ENCODE data around the gene NFILZ.

NFILZ gene

DNA sequence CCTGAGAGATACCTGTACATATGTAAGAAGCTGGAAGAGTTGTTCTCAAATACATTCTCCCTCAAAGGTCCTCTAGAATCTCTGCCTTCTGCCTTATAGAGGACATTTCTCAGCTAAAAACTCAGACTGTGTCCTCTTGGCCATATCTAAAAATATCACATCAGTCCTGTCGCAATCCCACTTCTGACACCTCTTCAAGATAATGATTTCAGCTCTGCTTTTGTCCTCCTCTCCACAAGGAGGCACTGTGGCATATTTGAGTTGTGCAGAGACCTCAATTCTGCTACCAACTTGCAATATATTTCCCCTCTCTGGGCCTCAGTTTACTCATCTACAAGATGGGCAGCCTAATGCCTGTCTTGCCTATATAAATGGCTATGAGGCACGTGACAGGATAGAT, 36.5 kb upstream of the NFILZ start:
- TF ChIP-seq ZNF274 (IDR thresholded peaks at IDR 0.05; ENCODE audit: low read depth, low read length) = no peak
- no peak for TF ChIP-seq SUZ12 (IDR thresholded peaks at IDR 0.05; ENCODE audit: extremely low read depth, insufficient read depth, insufficient read length)
- no peak for TF ChIP-seq YY1 (IDR thresholded peaks at IDR 0.05; ENCODE audit: insufficient read depth, insufficient read length)
- Histone ChIP-seq H3K9me3 (ENCODE audit: insufficient read depth, low read length) (peaks cover 6% of the 10 kb centered on the region; the same call in 1 of the 2 replicates), H3K4me1 (ENCODE audit: insufficient read depth, insufficient read length) (peaks cover 8% of the 10 kb centered on the region), H3K9ac (ENCODE audit: insufficient read length, low read depth) (no peak overlapping the region), H3K4me3 (ENCODE audit: insufficient read length, low read depth) (no peak overlapping the region), H3K27me3 (ENCODE audit: insufficient read depth, insufficient read length) (peaks cover 28% of the 10 kb centered on the region), H3K36me3 (ENCODE audit: insufficient read depth, insufficient read length, low read length) (peaks cover 40% of the 10 kb centered on the region)
- DNase-seq (ENCODE audit: low read depth, low spot score) = no peak

GRCh38 chr19:8595651-8596050, 34.8 kb upstream of the NFILZ start:
- no peak overlapping the region for H3K4me3 ChIP-seq (ENCODE audit: insufficient read length, low read depth)
- no peak for DNase-seq (ENCODE audit: low read depth, low spot score)
- H3K4me1 ChIP-seq (ENCODE audit: insufficient read depth, insufficient read length) = peaks cover 6% of the 10 kb centered on the region
- H3K9me3 ChIP-seq (ENCODE audit: insufficient read depth, low read length) = peaks cover 6% of the 10 kb centered on the region; the same call in 1 of the 2 replicates
- peaks cover 18% of the 10 kb centered on the region for H3K27me3 ChIP-seq (ENCODE audit: insufficient read depth, insufficient read length)
- H3K9ac ChIP-seq (ENCODE audit: insufficient read length, low read depth) = no peak overlapping the region
- H3K36me3 ChIP-seq (ENCODE audit: insufficient read depth, insufficient read length, low read length) = peaks cover 50% of the 10 kb centered on the region
- TF ChIP-seq YY1 (IDR thresholded peaks at IDR 0.05; ENCODE audit: insufficient read depth, insufficient read length) (no peak), SUZ12 (IDR thresholded peaks at IDR 0.05; ENCODE audit: extremely low read depth, insufficient read depth, insufficient read length) (no peak), ZNF274 (IDR thresholded peaks at IDR 0.05; ENCODE audit: low read depth, low read length) (no peak)

- no peak for DNase-seq (ENCODE audit: low read depth, low spot score)
- no peak overlapping the region for H3K4me3 ChIP-seq (ENCODE audit: insufficient read length, low read depth)
- H3K27me3 ChIP-seq (ENCODE audit: insufficient read depth, insufficient read length) = peaks cover 13% of the 10 kb centered on the region
- H3K9ac ChIP-seq (ENCODE audit: insufficient read length, low read depth) = no peak overlapping the region
- H3K9me3 ChIP-seq (ENCODE audit: insufficient read depth, low read length) = peaks cover 6% of the 10 kb centered on the region; the same call in 1 of the 2 replicates
- TF ChIP-seq SUZ12 (IDR thresholded peaks at IDR 0.05; ENCODE audit: extremely low read depth, insufficient read depth, insufficient read length) (no peak), ZNF274 (IDR thresholded peaks at IDR 0.05; ENCODE audit: low read depth, low read length) (no peak), YY1 (IDR thresholded peaks at IDR 0.05; ENCODE audit: insufficient read depth, insufficient read length) (no peak)
- peaks cover 55% of the 10 kb centered on the region for H3K36me3 ChIP-seq (ENCODE audit: insufficient read depth, insufficient read length, low read length)
- H3K4me1 ChIP-seq (ENCODE audit: insufficient read depth, insufficient read length) = peaks cover 3% of the 10 kb centered on the region
Measured at GRCh38 chr19:8596168-8596567, 34.3 kb upstream of the NFILZ start.

DNA sequence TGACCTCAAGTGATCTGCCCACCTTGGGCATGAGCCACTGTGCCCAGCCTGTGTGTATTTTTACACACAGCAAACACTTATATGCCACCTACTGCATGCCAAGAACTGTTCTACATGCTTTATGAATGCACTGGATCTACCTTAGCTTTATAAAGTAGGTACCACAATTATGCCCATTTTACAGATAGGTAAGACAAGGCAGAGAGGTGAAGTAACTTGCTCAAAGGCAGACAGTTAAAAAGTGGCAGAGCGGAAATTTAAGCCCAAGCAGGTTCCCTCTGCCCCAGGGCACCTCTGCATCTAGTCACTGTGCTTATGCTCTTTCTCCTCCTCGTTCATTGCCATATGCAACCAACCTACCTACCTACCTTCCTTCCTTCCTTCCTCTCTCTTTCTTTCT, 30.4 kb upstream of the NFILZ start:
- no peaks in the 10 kb centered on the region for H3K27me3 ChIP-seq (ENCODE audit: insufficient read depth, insufficient read length)
- H3K9ac ChIP-seq (ENCODE audit: insufficient read length, low read depth) = no peak overlapping the region
- peaks cover 76% of the 10 kb centered on the region for H3K36me3 ChIP-seq (ENCODE audit: insufficient read depth, insufficient read length, low read length)
- H3K4me1 ChIP-seq (ENCODE audit: insufficient read depth, insufficient read length) = no peaks in the 10 kb centered on the region
- H3K9me3 ChIP-seq (ENCODE audit: insufficient read depth, low read length) = peaks cover 7% of the 10 kb centered on the region; the same call in 1 of the 2 replicates
- DNase-seq (ENCODE audit: low read depth, low spot score) = no peak
- no peak overlapping the region for H3K4me3 ChIP-seq (ENCODE audit: insufficient read length, low read depth)
- no peak for TF ChIP-seq YY1 (IDR thresholded peaks at IDR 0.05; ENCODE audit: insufficient read depth, insufficient read length)
- TF ChIP-seq ZNF274 (IDR thresholded peaks at IDR 0.05; ENCODE audit: low read depth, low read length) = no peak
- no peak for TF ChIP-seq SUZ12 (IDR thresholded peaks at IDR 0.05; ENCODE audit: extremely low read depth, insufficient read depth, insufficient read length)

DNA sequence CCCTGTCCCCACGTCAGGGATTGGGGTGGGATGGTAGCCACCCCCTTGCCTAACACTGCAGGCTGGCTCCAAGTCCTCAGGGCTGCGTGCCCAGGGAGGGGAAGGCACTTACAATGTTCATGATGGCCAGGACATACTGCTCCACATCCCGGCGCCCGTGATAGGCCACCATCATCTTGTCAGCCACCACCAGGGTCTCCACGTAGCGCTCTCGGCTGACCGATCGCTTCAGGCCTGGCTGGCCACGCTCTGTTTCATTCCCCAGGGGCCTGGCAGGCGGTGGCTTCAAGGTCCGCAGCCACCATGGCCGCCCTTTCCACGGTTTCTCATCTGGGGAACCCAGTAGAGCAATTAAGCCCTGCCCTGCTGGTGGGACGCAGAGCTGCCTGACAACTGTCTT, 29.6 kb upstream of the NFILZ start:
- H3K4me3 ChIP-seq (ENCODE audit: insufficient read length, low read depth) = no peak overlapping the region
- no peak for TF ChIP-seq YY1 (IDR thresholded peaks at IDR 0.05; ENCODE audit: insufficient read depth, insufficient read length)
- no peak for TF ChIP-seq SUZ12 (IDR thresholded peaks at IDR 0.05; ENCODE audit: extremely low read depth, insufficient read depth, insufficient read length)
- no peak for TF ChIP-seq ZNF274 (IDR thresholded peaks at IDR 0.05; ENCODE audit: low read depth, low read length)
- DNase-seq (ENCODE audit: low read depth, low spot score) = no peak
- peaks cover 9% of the 10 kb centered on the region; the same call in 1 of the 2 replicates for H3K9me3 ChIP-seq (ENCODE audit: insufficient read depth, low read length)
- peaks cover 76% of the 10 kb centered on the region for H3K36me3 ChIP-seq (ENCODE audit: insufficient read depth, insufficient read length, low read length)
- no peaks in the 10 kb centered on the region for H3K4me1 ChIP-seq (ENCODE audit: insufficient read depth, insufficient read length)
- H3K9ac ChIP-seq (ENCODE audit: insufficient read length, low read depth) = no peak overlapping the region
- no peaks in the 10 kb centered on the region for H3K27me3 ChIP-seq (ENCODE audit: insufficient read depth, insufficient read length)

DNA sequence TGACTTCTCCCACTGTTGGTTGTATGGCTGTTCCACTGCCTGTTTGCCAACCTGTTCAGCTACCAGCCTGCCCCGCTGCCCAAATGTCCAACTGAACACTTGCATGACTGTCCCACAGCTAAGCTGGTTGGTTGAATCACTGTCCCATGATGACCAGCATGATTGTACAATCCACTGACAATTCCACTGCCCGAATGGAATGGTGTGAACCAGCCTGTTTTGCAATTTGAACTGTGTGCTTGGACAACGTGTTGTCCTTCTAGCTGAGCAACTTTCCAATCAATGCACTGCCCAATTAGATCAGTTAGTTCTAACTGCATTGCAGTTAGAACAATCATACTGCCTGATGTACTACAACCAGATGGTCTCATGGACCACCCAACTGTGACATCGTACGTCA, 28.6 kb upstream of the NFILZ start:
- Histone ChIP-seq H3K36me3 (ENCODE audit: insufficient read depth, insufficient read length, low read length) (peaks cover 75% of the 10 kb centered on the region), H3K9ac (ENCODE audit: insufficient read length, low read depth) (no peak overlapping the region), H3K27me3 (ENCODE audit: insufficient read depth, insufficient read length) (no peaks in the 10 kb centered on the region), H3K4me3 (ENCODE audit: insufficient read length, low read depth) (no peak overlapping the region), H3K4me1 (ENCODE audit: insufficient read depth, insufficient read length) (no peaks in the 10 kb centered on the region), H3K9me3 (ENCODE audit: insufficient read depth, low read length) (peaks cover 9% of the 10 kb centered on the region; the same call in 1 of the 2 replicates)
- TF ChIP-seq YY1 (IDR thresholded peaks at IDR 0.05; ENCODE audit: insufficient read depth, insufficient read length) (no peak), SUZ12 (IDR thresholded peaks at IDR 0.05; ENCODE audit: extremely low read depth, insufficient read depth, insufficient read length) (no peak), ZNF274 (IDR thresholded peaks at IDR 0.05; ENCODE audit: low read depth, low read length) (no peak)
- no peak for DNase-seq (ENCODE audit: low read depth, low spot score)

- H3K36me3 ChIP-seq (ENCODE audit: insufficient read depth, insufficient read length, low read length) = peaks cover 57% of the 10 kb centered on the region
- TF ChIP-seq SUZ12 (IDR thresholded peaks at IDR 0.05; ENCODE audit: extremely low read depth, insufficient read depth, insufficient read length) (no peak), YY1 (IDR thresholded peaks at IDR 0.05; ENCODE audit: insufficient read depth, insufficient read length) (no peak), ZNF274 (IDR thresholded peaks at IDR 0.05; ENCODE audit: low read depth, low read length) (no peak)
- no peak for DNase-seq (ENCODE audit: low read depth, low spot score)
Measured at GRCh38 chr19:8605514-8605913, 24.9 kb upstream of the NFILZ start.

More at GRCh38 chr19:8605514-8605913, 24.9 kb upstream of the NFILZ start:
- peaks cover 9% of the 10 kb centered on the region; the same call in 1 of the 2 replicates for H3K9me3 ChIP-seq (ENCODE audit: insufficient read depth, low read length)
- no peaks in the 10 kb centered on the region for H3K27me3 ChIP-seq (ENCODE audit: insufficient read depth, insufficient read length)
- H3K4me3 ChIP-seq (ENCODE audit: insufficient read length, low read depth) = no peak overlapping the region
- H3K9ac ChIP-seq (ENCODE audit: insufficient read length, low read depth) = no peak overlapping the region
- H3K4me1 ChIP-seq (ENCODE audit: insufficient read depth, insufficient read length) = peaks cover 9% of the 10 kb centered on the region

Measured in NT2/D1 (cell line).